Globus pallidus (tissue), 1 donor: ENCODE data around the gene SIK3.
"Not testable (repeated sequence)": the region's sequence is repeated elsewhere in the genome, so short reads cannot be mapped to it uniquely, and the experiment has no call there.

ENCODE experiments used
- DNase-seq: peaks from one replicate; pipeline ENCODE4 v3.0.0-alpha.2; 2015; ENCODE audit warnings: low spot score

SIK3 gene

GRCh38 chr11:116825854-116826750 is 272.1 kb downstream of the SIK3 start:
- no peak for DNase-seq

- no peak for DNase-seq
Observed at GRCh38 chr11:116825434-116825833, 272.8 kb downstream of the SIK3 start.

DNA sequence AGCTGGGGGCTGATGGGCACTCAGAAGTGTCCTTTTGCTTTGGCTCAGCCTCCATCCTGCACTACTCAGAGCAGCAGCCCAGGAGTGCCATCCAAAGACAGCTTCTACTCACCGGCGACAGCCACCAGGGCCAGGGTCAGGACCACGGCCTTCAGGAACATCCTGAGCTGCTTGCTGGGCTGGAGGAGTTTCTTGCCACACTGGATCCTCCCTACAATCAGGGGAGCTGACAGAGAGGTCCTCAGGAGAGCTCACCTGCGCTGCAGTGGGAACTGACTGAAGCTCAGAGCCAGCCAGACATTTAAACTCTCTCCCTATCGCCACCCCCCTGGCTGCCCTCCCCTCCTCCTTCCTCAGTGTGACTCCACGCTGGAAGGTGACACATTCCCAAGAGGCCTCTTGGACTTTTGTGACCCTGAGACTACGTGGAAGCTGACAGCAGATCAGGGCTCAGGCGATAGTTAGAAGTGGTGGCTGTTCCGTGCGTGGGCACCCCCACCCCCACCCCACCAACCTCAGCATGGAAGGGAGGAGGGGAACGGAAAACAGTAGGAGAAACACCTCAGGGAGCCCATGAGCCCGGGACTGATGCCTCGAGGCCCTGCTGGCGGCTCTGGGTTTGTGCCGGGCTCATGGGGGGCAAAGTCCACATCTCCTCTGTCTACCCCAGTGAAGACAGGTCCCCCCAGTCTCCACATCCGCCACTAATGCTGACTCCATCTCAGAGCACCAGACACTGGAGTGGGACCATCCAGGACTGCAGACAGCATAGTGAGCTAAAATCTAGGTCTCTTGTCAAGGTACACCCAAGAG is 275.0 kb downstream of the SIK3 start, which contains the start of gene APOA4:
Gene APOA4, minus strand, starts transcription at position 274 of the 813 bp plus-strand sequence. Its CDS starts 113 bp downstream, at position 161.
- DNase-seq = no peak

DNA sequence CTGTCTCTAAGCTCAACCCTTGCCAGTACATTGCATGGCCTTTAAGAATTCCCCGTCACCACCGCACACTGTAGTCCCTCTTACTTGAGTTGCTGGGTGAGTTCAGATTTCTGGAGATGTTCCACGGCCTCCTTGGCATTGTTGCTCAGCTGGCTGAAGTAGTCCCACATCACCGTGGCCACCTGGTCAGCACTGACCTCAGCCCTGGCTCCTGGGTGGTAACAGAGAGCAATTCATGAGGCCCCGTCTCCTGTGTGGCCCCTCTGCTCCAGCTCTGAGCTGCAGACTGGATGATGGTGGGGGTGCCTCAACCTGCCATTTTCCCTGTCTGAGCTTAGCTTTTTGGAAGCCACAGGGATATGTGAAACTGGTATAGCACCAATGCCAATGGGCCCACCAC is 275.7 kb downstream of the SIK3 start:
- no peak for DNase-seq

DNA sequence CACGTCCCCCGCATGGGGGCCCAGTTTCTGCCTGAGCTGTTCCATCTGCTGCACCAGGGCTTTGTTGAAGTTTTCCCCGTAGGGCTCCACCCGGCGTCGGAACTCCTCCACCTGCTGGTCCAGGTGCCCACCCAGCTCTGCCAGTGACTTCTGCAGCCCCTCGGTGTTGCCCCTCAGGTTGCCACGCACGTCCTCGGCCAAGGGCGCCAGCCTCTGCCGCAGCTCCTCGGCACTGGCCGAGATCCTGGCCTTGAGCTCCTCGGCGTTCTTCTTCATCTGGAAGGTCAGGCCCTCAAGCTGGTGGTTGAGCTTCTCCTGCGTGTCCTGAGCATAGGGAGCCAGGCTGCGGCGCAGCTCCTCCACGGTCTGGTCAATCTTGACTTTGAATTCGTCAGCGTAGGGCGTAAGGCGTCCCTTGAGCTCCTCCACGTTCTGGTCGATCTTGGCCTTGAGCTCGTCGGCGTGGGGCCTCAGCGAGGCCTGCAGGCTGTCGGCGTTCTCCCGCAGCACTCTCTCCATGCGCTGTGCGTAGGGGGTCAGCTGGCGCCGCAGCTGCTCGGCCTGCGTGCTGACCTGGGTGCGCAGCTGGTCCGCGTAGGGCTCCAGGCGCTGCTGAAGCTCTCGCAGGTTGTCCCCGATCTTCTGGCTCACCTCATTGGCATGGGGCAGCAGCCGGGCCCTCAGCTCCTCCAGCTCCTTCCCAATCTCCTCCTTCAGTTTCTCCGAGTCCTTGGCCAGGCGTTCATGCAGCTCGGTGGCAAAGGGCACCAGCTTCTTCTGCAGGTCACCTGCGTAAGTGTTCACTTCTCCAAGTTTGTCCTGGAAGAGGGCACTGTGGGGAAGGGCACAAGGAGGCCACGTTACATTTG is 276.9 kb downstream of the SIK3 start:
- DNase-seq = no peak

DNA sequence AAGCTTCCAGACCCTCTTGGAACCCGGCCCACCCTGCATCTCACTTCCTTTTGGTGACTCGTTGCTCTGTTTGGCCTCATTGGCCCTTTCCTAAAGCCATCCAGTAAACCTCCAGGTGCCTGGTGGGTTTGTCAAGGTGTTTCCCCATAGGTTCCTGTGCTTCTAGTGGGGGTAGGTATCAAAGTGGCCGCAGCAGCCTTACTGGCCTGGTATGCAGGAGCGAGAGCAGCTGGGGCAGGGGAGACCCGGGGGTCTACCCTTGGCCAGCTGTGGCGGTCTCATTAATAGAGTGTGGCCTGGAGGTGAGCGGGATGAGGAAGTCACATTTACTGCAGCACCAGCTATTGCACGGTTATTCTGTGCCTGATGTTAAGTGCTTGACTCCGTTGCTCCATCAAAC is 279.2 kb downstream of the SIK3 start:
- no peak for DNase-seq

DNA sequence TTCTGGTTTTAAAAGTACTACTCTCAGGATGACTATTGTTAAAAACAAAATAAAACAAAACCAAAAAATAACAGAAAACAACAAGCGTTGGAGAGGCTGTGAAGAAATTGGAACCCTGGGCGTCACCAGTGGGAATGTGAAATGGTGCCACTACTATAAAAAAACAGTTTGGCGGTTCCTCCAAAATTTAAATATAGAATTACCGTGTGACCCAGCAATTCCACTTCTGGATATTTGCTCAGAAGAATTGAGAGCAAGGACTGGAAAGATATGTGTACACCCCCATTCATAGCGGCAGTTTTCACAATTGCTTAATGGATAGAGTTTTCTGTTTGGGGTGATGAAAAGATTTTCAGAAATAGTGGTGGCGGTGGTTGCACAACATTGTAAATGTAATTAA is 283.7 kb downstream of the SIK3 start:
- DNase-seq = no peak

GRCh38 chr11:116813781-116814471 is 284.3 kb downstream of the SIK3 start:
- no peak for DNase-seq

- no peak for DNase-seq
Observed at GRCh38 chr11:116813170-116813569, 285.1 kb downstream of the SIK3 start.

GRCh38 chr11:116812109-116812508 is 286.1 kb downstream of the SIK3 start:
- DNase-seq = no peak

DNA sequence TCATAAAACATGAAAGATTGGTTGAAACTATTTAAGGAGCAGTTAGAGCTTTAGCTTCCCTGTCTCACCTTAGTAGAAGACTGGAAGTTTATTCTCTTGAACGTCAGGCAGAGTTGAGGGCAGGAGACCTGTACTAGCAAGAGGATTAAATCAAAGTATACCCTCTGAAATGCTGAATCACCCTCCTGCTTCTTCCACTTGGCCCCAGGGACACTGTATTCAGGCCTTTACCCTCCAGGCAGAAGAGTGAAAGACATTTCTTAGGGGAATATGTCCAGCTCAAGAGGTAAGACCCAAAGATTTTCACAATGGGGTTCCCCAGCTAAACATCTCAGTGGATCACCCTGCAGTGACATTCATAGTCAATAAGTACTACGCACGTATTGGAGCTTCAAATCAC is 287.0 kb downstream of the SIK3 start:
- no peak for DNase-seq

- DNase-seq = no peak
Observed at GRCh38 chr11:116808262-116809175, 289.7 kb downstream of the SIK3 start.

DNA sequence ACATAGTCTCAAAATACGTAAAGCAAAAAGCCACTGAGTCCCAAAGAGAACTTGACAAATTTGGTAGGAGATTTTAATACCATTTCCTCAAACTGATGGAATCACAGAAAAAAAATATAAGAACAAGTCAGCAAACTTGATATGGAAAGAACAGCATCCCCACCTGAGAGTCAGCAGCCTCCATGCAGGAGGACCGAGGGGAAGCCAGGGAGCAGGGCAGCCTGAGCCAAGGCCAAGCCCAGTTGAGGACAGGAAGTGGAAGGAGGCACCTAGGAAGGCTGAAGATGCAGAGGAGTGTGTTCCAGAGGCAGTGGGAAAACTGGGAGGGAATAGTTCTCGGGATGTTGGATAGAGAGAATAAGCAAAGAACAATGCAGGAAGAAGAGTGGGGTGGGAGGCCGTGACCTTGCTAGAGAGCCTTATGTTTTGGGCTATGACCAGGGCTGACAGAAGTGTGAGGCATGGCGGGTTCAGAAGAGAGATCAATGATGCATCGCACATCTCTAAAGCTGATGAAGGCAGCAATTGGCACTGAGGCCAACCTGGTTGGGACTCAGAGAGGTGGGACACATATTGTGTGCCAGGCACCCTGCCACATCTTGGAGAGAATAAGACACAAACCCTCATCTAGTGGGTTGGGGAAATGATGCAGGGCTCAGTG is 290.5 kb downstream of the SIK3 start:
- no peak for DNase-seq

GRCh38 chr11:116804001-116804400 is 294.2 kb downstream of the SIK3 start:
- DNase-seq = no peak

DNA sequence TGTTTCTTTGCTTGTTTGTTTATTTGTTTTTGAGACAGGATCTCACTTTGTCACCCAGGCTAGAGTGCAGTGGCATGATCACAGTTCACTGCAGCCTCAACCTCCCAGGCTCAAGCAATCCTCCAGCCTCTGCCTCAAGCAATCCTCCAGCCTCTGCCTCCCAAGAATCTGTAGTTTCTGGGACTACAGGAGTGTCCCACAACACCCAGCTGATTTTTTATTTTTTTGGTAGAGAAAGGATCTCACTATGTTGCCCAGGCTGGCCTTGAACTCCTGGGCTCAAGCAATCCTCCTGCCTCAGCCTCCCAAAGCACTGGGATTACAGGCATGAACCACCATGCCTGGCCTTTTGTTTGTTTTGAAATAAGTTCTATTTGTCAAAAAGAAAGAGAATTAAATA is 296.6 kb downstream of the SIK3 start:
- not testable (repeated sequence) for DNase-seq

- no peak for DNase-seq
Observed at GRCh38 chr11:116800610-116801009, 297.6 kb downstream of the SIK3 start.

- no peak for DNase-seq
Observed at GRCh38 chr11:116798368-116798767, 299.9 kb downstream of the SIK3 start.

- no peak for DNase-seq
Observed at GRCh38 chr11:116797816-116798215, 300.4 kb downstream of the SIK3 start.

- no peak for DNase-seq
Observed at GRCh38 chr11:116796548-116796947, 301.7 kb downstream of the SIK3 start.

GRCh38 chr11:116794851-116795250 is 303.4 kb downstream of the SIK3 start:
- DNase-seq = no peak
